Stimulated activated CD4-positive, alpha-beta T cell treated with anti-CD3 and anti-CD28 coated beads, Interleukin-2, amount 100 ng/mL, for 48 hours (primary cell): ENCODE data around the gene EBNA1BP2.
"Not testable (repeated sequence)": the region's sequence is repeated elsewhere in the genome, so short reads cannot be mapped to it uniquely, and the experiment has no call there.

Experiments
- DNase-seq, 2 donors: peaks; one replicate each; pipeline ENCODE4 v3.0.0-alpha.2; 2020

EBNA1BP2 gene

DNA sequence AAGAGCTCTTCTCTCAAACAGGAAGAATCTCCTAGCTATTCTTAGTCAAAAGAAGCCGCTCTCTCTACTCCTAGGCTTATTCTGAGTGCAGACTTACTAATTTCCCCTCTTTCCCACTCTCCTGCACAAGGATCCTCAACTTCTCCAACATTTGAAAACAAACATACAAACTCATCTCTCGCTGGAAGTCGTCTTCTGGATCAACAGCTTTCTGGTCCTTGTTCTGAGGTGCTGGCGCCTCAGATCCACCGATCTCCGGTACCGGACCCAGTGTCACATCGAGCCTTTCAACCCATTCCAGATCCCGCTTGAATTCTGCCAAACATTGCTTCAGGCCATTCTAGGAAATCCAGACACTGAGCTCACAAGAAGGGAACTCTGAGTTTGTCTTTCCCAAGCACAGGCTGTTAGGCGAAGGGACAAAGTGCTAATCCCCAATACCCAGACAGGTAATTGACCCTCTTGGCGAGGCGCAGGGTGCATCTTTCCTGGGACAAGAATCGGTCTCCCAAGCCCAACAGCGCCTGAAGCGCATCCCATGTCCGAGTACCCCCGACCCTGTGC lies 696 bp downstream of the EBNA1BP2 start:
- no peak for DNase-seq

DNA sequence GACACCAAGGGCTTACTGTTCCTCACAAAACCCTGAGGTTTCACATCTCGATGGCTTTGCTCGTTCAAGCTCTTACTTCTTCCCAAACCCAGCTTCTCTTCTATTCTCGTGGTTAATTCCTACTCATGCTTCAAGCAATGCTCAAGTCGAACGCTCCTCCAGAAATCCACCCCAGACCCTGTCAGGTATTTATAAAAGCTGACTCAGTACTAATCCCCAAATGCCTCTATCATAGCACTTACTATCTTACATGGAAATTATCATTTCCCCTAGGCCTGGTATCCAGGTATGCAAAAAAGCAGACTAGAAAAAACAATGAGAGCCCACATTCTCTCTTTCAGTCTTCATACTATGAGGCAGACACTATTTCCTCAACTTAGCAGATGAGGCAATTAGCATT lies 6.3 kb downstream of the EBNA1BP2 start:
- no peak for DNase-seq

DNA sequence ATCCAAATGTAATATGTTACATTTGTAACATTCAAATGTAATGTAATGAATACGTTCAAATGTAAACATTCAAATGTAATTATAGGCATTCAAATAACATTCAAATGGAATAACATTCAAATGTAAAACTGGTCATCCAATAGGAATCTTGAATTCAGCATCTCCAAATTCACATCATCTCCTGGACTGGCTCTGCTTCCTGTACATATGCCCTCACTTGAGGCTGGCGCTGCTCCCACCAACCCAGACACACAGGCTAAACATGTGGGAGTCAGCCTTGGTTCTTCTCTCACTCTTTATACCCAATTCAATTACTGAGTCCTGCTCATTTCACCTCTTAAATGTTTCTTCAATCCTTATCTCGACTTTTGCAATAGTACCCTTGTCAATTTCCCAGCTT lies 6.9 kb downstream of the EBNA1BP2 start:
- no peak for DNase-seq

DNA sequence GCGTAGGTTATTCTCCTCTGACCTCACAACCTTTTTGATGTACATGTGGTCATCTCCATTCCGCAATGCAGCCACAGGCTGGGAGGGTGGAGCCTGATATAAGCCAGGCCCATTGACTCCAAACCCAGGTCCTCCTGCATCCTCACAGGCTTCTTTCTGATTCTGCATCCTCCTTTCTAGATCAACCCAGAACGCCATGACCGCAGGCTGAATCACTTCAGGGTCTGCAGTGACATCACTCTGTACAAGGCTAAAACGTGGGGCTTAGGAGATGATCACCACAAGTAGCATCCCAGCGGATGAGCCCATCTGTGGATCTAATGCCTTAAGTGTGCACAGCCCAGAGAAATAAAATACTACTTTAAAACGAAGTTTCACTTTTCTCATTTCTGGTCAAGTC lies 16.1 kb downstream of the EBNA1BP2 start:
- DNase-seq, result no peak

DNA sequence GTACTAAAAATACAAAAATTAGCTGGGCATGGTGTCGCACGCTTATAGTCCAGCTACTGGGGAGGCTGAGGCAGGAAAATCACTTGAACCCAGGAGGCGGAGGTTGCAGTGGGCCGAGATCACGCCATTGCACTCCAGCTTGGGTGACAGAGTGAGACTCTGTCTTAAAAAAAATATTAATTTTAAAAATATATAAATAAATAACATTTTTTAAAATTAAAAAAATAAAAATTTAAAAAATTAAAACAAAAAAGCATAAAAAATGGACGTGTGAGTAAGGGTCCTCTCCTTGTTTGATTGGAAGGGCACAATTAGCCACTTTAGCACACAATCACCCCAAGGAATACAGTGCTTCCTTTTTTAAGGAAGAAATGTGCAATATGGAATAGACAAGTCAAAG lies 18.6 kb downstream of the EBNA1BP2 start:
- DNase-seq, result no peak

DNA sequence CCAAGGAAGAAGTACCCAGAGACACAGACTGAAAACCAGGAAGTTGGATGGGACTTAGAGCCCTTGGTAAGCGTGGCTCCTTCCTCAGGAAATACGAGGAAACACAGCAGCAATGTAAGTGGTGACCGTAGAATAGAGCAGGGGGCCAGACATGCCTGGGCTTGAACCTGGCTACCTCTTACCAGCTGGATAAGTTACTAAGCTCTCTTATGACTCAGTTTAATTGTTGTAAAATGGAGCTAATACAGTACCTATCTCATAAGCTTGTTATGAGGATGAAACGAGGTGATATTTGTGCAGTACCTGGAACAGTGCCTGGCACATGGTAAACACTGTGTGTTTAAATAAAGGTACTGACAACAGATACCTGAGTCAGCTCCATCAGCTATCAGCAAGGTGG lies 19.2 kb downstream of the EBNA1BP2 start:
- no peak for DNase-seq

DNA sequence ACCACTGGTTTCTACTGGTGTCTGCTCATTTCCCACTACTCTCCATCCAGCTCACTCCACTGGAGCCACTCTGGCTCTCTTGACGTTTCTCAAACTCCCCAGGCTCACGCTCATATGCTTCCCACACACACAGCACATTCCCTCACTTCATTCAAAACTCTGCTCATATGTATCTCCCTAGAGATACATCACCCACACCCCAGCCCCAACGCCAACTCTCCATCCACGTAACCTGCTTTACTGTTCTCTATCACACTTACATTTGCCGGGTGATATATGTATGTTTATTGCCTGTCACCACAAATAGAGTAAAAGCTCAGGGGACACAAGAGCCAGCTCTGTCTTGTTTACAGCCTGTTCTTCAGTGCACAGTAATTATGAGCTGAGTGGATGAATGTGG lies 22.2 kb downstream of the EBNA1BP2 start:
- no peak for DNase-seq

DNA sequence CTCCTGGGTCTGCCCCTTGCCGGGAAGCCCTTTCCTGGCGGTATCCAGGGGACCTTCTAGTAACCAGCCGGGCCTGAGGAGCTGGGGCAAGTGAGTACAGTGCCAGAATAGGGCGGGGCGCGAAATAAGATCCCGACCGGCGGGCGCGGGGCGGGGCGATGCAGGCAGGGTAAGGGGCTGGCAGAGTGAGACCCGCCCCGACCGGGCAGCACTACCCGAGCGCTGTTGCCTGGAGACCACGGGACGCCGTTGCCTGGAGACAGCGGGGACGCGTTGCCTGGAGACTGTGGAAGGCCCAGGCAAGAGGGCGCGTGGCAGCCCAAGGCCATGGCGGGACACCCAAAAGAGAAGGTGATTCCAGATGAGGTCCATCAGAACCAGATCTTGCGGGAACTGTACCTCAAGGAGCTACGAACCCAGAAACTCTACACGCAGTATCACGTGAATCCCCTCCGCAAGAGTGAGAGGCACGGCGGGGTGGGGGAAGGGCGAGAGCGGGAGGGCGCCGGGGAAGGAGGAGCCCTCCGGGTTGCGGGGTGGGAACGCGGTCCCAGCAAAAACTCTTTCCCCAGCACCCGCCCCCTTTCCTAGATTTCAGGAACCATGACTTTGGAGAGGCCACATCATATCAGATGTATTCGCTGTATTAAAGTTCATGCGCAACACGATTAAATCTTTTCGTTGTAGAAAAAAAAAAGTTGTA lies 24.3 kb downstream of the EBNA1BP2 start:
- peak; percentile 19 to 38 for DNase-seq

DNA sequence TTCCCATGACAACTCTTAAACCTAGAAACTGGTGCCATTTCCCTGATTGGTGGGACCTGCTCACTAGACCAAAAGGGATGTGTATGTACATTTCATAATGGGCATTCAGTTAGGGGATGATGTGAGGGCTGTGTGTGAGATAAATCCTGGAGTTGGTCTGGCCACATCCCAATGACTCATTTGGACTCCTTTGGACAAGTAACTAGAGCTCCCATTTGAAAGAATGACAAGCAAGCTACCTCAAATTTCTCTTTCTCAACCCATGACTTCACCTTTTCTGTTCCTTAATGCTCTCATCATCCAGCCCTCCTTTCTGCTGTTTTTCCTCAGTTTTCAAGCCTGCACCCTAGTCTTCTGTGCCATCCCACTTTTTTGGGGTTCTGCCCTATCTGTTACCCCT lies 27.9 kb downstream of the EBNA1BP2 start:
- no peak for DNase-seq

DNA sequence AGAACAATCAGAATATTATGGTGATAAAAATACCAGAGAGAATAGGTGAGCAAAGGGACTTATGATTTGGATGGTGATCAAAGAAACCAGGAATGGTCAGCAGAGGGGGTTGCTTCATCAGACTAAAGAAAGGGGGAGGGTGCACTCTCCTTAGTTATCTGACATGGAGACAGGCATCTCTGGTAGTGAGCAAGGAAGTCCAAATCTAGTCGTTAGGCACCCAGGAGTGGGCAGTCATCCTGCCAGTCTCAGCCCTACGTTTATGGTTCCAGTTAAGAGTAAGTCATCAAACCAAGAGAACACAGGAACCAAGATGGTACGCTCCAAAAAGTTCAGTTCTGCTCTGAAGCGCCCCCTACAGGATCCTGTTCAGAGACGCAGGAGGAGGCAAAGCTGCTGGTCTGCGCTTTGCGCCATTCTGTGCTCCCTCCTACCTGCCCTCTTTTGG lies 28.6 kb downstream of the EBNA1BP2 start:
- peak in 1 of 2 donors; percentile 12 for DNase-seq

DNA sequence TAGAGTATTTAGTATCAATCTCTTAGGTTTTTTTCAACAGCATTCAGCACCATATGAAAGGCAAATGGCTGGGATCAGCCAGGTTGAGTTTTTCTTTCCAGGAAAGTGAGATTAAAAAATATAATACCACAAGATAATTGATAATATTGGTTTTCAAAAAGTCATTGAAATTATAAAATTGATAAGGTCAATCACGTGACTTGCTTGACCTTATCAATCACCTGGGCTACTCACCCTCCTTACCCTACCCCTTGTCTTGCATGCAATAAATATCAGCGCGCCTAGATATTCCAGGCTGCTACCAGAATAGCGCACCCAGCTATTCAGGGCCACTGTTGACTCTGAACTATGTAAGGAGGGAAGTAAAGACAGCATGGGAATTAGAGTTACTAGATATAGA lies 31.5 kb downstream of the EBNA1BP2 start:
- DNase-seq, result no peak

DNA sequence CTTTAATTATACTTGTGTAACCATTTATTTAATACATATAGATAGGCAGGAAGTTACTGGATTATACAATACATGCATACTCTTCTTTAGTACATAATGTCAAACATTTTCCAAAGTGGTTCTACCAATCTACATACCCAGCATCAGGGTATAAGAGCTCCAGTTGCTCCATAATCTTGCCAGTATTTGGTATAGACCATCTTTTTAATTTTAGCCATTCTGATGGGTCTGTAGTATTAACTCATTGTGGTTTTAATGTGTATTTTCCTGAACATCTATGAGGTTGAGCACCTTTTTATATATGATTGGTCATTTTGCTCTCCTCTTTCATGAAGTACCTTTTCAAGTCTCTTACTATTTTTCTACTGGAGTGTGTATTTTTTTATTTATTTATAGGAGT lies 32.1 kb downstream of the EBNA1BP2 start:
- no peak for DNase-seq

DNA sequence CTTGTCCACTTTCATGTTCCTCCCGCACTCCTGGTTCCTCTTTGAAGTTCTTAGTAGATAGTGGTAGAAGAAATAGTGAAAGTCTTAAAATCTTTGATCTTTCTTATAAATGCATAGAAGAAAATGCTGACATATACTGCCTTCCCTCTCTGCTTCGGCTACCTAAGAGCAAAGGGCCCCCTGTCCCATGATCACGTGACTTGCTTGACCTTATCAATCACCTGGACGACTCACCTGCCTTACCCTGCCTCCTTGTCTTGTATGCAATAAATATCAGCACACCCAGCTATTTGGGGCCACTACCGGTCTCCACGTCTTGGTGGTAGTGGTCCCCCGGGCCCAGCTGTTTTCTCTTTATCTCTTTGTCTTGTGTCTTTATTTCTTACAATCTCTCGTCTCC lies 32.8 kb downstream of the EBNA1BP2 start:
- DNase-seq, result not testable (repeated sequence)

DNA sequence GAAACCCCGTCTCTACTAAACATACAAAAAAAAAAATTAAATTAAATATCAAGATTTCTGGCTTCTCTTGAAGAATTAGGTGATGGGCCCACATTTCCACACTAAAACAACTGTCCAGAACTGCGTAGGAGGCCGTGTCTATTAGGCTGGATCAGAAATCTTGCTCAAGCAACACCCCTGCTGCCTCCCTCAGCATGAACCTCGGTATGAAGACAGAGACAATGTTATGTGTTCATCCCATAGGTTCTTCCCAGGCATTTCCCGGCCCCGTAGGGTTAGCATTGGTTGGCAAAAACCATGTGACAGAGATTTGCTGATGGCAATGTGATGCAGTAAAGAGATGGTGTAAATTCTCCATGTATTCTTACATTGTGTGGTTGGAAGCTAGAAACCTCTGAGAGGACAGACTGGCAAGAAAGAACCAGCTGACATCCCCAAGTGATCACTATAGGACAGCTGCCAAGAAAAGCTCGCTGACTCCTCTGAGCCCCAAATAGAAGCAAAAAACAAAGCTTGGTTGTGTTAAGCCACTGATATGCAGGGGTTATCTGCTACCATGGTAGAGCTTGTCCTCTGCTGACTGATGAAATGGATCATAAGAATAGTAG lies 34.5 kb downstream of the EBNA1BP2 start:
- no peak for DNase-seq

DNA sequence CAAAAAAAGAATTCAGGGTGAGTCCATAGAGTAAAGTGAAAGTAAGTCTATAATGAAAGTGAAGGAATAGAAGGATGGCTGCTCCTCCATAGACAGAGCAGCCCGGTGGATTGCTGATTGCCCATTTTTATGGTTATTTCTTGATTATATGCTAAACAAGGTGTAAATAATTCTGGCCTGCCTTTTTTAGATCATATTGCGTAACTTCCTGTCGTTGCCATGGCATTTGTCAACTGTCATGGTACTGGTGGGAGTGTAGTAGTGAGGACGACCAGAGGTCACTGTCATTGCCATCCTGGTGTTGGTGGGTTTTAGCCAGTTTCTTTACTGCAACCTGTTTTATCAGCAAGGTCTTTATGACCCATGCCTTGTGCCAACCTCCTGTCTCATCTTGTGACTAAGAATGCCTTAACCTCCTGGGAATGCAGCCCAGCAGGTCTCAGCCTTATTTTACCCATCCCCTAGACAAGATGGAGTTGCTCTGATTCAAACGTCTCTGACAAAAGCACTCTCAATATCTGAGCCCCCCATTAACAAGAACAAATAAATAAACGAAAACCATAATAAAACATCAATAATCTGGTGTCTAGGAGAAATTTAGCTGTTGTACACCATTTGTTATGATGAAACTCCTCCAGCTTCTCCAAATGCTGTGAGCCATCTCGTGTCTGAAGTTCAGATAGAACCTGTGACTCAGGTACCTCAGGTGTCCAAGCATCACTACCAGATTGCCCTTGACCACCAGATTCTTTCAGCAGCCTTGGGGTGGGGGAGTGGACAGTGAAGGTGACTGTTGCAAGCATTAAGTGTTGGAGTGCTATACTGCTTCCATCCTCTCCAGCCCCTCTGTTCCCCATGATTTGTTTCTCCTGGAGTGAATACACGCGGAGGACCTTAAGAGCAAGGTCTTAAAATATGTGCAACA lies 36.0 kb downstream of the EBNA1BP2 start:
- DNase-seq, result no peak

DNA sequence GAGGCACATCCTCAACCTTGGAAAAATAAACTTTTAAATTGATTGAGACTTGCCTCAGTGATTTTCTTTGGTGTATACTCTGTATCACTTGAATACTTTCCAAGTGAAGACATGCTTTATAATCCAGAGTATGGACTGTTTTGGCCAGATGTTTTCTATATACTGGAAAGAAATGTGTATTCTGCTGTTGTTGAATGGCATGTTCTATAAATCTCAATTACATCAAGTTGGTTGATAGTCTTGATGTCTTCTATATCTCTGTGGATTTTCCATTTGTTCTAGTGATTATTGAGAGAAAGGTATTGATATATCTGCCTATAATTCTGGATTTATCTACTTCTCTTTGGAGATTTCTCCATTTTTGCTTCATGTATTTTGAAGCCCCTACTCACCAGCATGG lies 37.5 kb downstream of the EBNA1BP2 start:
- no peak for DNase-seq

DNA sequence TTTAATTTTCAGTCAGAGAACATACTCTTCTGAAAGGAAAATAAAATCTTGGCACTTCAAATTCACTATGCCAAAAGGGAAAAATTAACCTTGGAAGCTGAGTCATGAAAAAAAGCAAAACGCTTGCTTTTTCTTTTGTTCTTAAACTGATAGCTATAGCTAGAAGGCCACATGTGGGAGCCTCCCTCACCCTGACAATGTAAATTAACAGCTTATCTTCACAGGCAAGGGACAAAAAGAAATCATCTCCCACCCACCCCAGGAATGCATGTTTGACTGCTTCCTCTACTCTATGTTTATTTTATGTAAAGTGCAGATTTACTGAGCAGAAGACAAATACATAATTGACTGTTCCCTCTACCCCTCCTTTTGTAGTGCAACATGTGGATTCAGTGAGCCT lies 38.0 kb downstream of the EBNA1BP2 start:
- no peak for DNase-seq

DNA sequence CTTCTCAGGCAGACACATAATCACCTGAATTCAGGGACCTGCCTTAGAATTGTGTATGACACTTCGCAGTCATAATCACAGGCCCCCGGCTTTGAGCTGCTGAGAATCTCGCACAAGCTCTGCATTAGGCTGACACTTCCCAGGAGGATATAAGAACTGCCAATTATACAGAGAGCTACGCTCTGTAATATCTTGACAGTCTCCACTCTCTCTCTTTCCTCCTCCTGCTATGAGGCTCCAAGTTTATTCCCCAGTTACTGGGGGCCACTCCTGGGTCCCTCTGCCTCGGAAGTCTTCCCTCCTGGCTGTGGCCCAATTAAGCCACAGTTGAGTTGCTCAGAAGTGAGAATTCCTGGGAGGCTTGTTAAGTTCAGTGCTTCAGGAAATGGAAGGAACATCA lies 42.7 kb downstream of the EBNA1BP2 start:
- DNase-seq, result no peak

DNA sequence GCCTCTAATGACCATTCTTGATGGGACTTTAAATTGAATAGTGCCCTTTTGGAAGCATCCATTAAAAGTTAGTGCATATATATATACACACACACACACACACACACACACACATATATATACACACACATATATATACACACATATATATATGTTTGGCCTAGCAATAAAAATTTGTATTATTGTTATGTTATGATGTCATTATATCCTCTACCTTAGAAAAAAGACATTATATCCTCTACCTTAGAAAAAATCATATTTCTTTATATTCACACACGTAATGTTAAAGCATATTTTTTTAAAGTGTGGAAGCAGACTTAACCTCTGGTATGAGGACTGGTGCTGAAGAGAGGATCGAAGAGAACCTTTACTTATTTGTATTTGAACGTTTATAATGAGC lies 43.3 kb downstream of the EBNA1BP2 start:
- DNase-seq, result no peak

DNA sequence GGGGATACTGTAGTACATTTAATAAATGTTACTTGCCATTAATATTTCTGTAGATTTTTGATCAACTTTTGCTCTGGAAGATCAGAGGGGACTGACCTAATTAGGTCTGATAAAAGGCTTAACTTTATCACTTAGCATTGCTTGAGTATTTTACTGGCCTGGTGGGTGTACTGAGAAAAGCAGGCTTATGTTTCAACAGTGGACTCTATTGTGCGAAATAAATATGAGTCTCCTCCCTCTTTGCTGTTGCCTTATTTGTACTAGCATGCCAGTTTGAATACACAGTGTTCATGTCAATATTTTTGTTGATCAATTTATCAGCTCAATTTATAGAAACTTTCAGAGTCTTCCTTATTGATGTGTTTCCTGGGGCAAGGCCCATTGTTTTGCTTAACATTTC lies 49.1 kb downstream of the EBNA1BP2 start:
- no peak for DNase-seq

DNA sequence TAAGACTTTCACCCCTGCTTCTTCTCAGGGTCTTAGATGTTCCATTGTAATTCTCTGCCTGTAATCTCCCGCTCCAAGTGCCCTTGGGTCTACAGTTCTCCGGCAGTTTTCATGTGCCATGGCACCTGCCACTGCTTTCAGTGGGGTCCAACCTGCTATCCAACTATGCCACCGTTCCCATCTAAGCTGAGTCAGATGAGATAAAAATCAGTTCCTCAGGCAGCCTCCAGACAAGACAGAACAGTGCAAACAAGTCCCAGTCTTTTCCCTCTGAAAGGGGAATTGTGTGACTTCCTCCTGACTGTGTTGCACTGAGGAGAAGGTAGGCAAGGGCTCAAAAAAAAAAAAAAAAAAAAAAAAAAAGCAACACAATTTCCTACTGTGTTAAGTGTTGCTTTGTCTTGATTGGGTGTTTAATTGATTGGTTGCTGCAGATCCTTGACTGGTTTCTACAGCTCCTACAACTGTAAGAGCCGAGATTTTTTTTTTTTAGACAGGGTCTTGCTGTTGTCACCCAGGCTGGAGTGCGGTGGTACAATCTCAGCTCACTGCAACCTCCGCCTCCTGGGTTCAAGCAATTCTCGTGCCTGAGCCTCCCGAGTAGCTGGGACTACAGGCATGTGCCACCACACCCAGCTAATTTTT lies 50.7 kb downstream of the EBNA1BP2 start:
- DNase-seq, result no peak

DNA sequence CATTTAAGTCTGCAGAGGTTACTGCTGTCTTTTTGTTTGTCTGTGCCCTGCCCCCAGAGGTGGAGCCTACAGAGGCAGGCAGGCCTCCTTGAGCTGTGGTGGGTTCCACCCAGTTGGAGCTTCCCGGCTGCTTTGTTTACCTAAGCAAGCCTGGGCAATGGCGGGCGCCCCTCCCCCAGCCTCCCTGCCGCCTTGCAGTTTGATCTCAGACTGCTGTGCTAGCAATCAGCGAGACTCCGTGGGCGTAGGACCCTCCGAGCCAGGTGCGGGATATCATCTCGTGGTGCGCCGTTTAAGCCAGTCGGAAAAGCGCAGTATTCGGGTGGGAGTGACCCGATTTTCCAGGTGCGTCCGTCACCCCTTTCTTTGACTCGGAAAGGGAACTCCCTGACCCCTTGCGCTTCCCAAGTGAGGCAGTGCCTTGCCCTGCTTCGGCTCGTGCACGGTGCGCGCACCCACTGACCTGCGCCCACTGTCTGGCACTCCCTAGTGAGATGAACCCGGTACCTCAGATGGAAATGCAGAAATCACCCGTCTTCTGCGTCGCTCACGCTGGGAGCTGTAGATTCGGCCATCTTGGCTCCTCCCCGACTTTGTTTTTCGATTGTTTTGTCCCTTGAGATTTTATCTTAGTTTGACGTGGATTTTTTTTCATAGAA lies 52.0 kb downstream of the EBNA1BP2 start:
- not testable (repeated sequence) for DNase-seq
